Measurements from ENCODE around the gene ADD2.

GRCh38 chr2:70807828-70808118 is 39.8 kb upstream of the ADD2 start:
- TF ChIP-seq CTCF (conservative IDR thresholded peaks at IDR 0.05; ENCODE audit: low read depth, low read length), result no peak
- TF ChIP-seq EZH2 (IDR thresholded peaks at IDR 0.05; ENCODE audit: borderline replicate concordance, low read depth, low read length, poor library complexity, severe bottlenecking), result no peak
